Testis (tissue), 2 donors: Measurements from ENCODE around the gene PMM1.

Experiments
- POLR2A ChIP-seq: fragments of 450-650 bp; IDR thresholded peaks from one replicate; pipeline ENCODE4 v1.6.1; 2017; ENCODE audit warnings: antibody characterized with exemption, mild to moderate bottlenecking, moderate library complexity
- TF ChIP-seq, protein P1 (sequence below), 3 experiments: fragments of 450-650 bp in 2 of 3; fragments of 200-600 bp in 1 of 3; sonication (generic) in 1 of 3; IDR thresholded peaks; one replicate each; pipeline ENCODE4 v1.5.1; 2016 to 2019; ENCODE audit warnings: antibody characterized with exemption in 3 of 3, mild to moderate bottlenecking in 2 of 3, moderate library complexity in 1 of 3

DNA sequence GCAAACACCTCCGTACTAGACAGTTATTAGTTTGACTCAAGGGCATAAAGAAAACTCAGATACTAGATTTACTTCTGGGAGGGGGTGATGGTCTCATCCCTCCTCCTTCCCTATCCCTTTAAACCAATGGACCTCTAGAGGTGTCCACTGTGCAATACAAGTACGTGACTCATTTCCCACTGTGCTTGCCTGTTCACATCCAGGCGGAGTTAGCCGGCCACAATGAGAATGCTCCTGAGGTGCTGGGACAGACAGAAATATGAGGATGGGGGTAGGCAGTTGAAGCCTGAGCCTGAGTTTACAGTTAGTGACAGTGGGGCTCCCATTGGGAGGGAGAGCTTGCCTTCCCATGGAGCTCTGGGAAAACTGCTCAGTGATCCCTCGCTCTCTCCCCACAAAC lies 8.4 kb upstream of the PMM1 start:
- TF ChIP-seq, protein P1, sequence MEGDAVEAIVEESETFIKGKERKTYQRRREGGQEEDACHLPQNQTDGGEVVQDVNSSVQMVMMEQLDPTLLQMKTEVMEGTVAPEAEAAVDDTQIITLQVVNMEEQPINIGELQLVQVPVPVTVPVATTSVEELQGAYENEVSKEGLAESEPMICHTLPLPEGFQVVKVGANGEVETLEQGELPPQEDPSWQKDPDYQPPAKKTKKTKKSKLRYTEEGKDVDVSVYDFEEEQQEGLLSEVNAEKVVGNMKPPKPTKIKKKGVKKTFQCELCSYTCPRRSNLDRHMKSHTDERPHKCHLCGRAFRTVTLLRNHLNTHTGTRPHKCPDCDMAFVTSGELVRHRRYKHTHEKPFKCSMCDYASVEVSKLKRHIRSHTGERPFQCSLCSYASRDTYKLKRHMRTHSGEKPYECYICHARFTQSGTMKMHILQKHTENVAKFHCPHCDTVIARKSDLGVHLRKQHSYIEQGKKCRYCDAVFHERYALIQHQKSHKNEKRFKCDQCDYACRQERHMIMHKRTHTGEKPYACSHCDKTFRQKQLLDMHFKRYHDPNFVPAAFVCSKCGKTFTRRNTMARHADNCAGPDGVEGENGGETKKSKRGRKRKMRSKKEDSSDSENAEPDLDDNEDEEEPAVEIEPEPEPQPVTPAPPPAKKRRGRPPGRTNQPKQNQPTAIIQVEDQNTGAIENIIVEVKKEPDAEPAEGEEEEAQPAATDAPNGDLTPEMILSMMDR (IDR thresholded peaks at IDR 0.05) = no peak
- no peak for TF ChIP-seq POLR2A
